HG03378 (cell line): ENCODE measurements around the gene SMPD4.
"Not testable (repeated sequence)": the region's sequence is repeated elsewhere in the genome, so short reads cannot be mapped to it uniquely, and the experiment has no call there.

Experiments
- ATAC-seq: cut with Tn5 transposase; IDR thresholded peaks from one replicate; pipeline ENCODE4 v1.9.1; 2021; ENCODE audit warnings: mild to moderate bottlenecking, moderate library complexity; ENCODE audit not compliant: unreplicated experiment

The SMPD4 gene

DNA sequence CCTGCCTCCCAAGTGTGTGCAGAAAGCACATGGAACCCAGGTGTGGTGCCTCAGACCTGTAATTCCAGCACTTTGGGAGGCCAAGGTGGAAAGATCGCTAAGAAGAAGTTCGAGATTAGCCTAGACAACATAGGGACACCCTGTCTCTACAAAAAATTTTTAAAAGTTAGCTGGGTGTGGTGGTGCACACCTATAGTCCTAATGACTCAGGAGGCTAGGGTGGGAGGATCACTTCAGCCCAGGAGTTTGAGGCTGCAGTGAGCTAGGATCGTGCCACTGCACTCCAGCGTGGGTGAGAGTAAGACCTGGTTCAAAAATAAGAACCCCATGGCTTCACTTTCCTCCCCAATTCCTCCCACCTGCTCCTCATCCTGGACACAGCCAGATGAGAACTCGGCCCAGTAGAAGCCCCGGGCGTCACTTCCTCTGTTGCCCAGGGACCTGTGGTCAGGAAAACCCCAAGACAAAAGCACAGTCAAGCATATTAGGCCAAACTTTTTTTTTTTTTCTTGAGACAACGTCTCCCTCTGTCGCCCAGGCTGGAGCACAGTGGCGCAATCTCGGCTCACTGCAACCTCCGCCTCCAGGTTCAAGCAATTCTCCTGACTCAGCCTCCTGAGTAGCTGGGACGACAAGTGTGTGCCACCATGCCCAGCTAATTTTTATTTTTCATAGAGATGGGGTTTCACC lies 23.4 kb downstream of the SMPD4 start:
- ATAC-seq, result peak; percentile 82

DNA sequence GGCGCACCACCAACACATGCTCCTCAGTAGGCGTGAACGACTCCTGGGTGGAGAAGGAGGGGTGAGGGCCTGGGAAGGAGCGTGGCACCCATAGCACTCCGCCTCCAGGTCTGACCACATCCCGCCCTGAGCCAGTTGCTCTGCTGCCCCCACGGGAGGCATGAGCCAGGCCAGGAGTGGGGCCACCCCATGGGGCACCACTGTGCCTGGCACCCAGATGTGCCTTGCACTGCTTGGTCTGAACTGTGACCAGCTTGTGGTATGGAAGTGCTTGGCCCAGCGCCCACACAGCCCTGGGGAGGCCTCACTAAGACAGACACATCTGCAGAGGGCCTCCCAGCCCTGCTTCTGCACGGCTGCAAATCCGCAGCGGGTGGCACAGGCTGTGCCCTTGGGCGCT lies 24.0 kb downstream of the SMPD4 start:
- ATAC-seq, result peak; percentile 50

DNA sequence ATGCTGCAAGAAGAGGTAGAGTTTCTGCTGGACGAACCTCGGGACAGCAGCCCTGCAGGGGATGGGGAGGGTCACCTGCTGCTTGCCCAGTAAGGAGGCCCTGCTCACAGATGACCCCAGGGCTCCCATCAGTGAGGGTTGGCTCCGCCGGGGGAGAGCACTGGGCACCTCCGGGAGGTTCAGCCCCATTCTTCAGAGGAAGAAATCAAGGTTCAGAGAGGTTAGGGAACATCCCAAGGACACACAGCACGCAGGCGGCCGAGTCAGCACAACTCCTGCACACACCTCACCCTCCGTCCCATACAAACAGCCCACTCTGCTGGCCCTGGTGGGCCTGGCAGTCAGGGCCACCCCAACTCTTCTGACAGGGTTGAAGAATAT lies 24.8 kb downstream of the SMPD4 start:
- no peak for ATAC-seq

DNA sequence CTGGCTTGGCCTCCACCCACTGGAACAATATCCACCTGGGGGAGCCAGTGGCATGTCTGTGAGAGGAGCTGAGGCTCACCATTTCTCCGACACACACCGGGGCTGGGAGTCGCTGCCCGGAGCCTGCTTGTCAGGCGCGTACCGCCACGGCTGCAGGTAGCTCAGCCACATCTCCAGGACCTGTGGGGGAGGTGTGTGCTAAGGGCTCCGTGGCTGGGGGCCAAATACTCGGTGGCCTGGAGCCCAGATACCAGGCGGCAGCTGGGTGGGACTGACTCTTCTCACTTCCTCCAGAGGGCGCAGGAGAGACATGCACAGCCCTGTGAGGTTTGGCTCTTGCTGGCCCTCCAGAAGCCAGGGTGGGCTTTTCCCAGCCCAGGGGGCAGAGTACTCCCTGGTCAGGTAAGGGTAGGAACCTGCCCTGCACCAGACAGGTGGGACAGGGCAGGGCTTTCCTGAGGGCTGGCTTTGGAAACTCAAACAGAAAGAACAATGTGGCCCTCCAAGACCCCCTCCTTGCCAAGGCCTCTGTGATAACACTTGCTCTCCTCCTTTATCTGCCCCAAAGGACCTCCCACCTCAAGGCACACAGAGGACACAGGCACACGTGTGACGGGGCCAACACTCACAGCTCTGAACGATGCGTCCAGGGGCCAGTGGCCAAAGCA lies 25.3 kb downstream of the SMPD4 start:
- not testable (repeated sequence) for ATAC-seq

DNA sequence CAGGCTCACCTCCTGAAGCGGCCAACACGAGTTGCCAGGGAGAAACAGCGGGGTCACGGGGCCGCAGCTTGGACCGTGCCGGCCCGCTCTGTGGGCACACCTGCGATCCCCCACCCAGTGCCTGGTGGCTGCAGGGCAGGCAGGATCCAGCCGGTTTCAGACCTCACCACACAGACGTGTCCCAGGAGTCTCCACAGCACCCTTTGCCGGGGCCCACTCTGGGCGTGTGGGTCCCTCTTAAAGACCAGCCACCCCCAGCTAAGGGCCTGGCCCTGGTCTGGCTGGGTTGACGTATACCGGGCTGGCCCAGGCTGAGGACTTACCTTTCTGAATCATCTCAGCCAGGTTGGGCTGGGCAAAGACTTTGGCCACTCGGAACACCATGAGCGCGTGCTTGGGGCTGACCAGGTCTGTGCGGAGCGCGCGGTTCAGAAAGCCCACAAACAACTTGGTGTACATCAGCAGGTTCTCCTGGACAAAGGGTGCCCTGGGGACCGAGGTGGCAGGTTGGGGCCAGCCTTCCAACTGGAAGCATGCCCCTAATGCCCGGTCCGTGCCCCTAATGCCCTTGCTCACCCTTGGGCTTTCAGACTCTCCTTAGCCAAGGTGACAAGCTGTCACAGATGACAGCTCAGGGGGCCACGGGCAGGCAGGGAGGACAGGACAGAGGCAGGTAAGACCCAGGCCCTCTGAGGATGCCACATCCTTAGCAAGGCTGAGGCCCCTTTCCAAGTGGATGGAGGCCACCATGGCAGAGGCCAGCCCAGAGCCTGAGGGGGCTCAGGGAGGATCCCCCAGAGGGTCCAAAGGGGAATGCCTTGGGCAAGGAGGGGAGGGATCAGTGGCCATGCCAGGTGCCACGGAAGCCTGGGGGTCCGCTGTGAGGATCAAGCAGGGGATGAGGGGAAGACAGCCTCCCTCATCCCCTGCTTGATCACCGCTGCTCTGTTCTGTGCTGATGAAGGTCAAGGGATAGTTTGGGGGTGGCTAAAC lies 26.3 kb downstream of the SMPD4 start:
- no peak for ATAC-seq

DNA sequence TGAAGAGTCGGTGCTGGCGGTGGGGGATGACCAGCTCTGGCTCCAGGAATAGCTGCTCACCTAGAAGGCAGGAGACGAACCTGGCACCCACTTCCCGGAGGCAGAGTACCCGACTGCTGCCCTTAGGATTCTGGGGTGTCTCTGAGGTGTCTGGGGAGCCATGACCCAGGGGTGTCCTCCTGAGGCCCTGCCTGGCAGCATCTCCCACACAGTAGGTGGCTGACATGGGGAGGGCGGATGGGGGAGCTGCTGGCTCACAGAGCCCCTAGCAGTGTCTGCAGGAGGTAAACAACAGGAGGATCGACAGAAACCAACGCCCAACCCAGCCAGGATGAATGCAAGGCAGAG lies 27.0 kb downstream of the SMPD4 start:
- ATAC-seq, result not testable (repeated sequence)

DNA sequence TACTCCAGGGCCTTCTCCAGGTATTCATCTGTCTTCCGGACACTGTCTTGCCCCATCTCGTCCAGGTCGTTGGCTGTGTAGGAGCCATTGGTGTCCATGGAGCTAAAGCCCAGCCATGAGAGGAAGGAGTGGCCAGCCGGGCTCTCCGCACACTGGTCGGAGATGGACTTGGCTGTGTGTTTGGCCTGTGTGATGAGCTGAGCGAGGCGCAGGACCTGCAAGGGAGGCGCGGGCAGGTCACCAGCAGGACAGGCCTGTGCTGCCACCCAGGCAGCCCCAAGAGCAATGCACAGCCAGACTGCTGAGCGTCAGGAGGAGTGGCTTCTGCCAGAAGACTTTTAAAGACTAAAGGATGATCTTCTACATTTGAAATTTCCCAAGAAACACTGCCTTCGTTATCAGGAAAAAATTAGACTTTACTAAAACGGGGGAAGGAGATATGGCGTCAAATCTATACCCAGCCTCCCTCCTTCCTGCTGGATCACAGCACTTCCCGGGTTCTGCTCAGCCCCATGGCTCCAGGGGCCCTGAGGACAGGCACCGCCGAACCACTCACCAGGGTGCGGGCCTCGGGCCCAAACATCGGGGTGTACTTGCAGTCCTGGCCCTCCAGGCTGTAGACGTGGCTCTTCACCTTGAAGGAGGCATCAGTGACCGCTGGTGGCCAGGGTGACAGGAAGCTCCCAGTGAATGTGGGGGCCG lies 27.5 kb downstream of the SMPD4 start:
- ATAC-seq, result not testable (repeated sequence)

DNA sequence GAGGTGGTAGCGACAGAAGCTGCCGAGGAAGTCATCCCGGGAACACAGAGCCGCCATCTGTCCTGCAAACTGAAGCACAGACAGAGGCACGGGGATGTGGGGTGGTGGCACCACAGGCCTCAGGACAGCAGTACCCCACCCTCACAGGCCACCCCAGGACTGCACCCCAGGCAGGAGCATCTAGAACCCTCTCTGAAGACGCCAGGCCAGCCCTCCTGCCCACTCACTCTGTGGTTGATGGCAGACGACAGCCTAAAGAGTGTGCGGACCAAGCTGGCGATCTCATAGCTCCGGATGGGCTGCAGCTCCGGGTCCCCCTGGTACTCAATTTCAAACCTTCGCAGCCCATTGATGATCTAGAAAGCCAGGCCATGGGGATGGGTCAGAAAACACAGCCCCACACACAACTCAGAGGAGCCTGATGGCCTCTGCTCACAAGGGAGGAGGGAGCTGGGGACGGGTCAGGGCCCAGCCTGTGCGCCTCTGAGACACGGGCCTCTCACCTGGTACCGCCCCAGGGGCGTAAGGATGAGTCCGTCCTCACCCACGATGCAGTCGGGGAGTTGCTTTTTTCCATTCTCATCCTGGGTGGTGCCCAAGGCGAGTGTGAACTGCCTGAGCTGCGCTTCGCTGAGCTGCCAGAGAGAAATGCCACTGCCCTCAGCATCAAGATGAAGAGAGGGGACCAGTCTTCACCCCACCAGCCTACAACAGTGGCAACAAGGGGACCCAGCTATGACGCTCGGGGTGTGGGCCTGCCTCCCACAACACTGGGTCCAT lies 28.4 kb downstream of the SMPD4 start:
- ATAC-seq, result no peak

DNA sequence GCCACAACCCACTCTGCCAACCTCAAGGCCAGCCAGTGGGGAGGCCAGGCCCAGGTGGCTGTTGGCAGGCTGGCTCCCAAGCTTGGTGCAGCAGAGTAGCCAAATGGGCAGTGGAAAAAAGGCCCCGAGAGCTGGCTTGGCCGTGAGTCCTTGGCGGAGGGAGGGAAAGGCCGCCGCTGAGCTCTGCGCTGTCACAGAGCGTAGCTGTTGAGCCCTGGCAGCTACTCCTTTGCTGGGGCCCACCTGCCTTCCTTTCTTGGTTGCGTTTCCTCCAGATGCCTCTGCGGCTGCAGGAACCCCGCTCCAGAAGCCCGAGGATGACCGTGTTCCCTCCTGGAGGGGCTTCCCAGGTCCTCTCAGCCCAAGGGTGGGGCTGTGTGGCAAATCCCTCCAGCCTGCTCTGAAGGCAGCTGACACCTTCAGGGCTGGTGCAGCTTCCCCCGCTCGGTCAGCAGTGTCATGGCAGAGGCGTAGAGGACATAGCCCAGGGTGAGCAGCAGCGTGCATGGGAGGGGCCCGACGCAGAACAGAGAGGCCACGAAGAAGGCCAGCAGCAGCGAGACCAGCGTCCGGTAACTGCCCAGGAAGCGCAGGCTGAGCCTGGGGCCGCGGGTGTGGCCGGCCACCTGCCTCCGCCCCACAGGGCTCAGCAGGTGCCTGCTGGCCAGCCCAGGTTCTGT lies 29.1 kb downstream of the SMPD4 start:
- not testable (repeated sequence) for ATAC-seq

DNA sequence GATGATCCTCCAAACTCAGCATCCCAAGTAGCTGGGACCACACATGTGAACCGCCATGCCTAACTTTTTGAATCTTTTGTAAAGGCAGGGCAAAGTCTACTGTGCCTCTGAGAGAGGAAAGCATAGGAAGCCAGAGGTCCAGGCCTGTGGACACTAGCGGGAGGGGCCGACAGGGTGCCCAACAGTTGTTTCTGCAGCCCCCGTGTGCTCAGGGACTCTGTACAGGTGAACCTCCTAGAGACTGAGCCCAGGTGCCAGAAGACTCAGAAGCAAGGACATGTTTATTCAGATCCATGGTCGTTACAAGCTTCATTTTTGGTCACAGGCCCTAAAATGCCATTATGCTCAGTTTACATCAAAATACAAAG lies 30.3 kb downstream of the SMPD4 start:
- not testable (repeated sequence) for ATAC-seq

DNA sequence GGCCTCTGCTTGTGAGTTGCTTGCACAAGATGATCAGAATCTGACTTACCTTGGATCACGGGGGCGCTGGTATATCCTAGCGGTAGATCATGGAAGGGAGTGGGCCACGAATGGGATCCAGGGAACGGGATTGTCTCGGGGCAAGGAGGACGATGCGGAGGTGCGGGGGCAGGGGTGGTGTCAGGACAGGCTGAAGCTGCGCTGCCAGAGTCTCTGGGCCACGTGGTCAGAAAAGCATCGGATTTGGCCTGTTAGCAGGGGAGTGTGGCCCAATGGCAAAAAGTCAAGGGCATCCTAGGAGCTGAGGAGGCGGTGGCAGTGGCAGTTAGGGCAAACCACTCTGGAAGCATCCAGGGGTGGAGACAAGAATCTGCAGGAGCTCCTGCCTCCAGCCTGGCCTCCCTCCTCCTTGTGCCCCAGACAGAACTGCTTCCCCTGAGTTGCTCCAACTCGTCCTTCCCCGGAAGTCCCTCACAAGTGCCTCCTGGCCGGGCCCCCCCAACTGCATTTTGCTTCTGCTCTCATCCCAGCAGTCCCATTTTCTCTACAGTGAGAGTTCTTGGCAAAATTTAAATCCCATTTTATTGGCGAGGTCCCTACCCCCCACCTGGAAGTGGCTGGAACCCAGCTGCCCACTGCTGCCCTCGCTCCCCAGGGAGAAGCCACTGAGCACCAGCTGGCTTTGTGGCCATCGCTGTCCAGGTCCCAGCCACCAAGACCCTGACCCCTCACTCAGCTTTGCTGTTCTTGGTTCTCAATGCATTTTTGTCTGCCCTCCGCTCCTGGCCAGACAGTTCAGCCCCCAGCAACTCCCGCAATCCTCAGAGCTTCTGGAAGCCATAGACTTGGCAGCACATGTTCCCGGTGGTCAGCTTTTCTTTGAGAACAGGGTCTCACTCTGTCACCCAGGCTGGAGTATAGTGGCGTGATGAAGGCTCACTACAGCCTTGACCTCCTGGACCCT lies 30.9 kb downstream of the SMPD4 start:
- no peak for ATAC-seq

DNA sequence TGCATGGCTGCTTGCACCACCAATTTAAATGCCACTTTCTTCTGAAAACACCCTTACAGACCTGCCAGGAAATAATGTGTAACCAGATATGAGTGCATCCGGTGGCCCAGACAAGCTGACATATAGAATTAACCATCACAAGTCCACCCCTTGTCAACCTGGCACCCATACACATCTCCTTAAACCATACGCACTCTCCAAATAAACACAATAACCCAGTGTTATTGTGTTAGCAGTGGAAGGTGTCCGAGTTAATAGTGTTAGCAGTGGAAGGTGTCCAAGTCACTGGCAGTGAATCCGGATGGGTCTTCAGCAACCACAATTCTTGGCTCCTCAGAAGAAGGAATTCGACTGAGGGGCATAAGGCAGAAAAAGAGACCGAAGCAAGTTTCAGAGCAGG lies 32.9 kb downstream of the SMPD4 start:
- ATAC-seq, result not testable (repeated sequence)

DNA sequence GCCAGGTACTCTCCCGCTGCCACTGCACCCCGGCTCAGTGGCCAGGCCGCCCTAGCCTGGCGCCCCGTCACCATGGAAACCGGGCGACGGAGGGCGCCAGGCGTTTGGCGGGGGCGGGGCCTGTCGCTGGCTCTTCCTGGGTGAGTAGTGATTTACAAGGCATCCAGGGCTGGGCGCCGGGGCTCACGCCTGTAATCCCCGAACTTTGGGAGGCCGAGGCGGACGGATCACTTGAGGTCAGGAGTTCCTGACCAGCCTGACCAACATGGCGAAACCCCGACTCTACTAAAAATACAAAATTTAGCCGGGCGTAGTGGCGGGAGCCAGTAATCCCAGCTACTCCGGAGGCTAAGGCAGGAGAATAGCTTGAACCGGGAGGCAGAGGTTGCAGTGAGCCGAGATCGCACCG lies 36.4 kb downstream of the SMPD4 start, which contains the start of gene CCDC74B:
TSS of gene CCDC74B (minus strand) at position 107 of the 409 bp plus-strand sequence. CDS start 116 bp downstream, outside the sequence.
- ATAC-seq, result peak; percentile 71

DNA sequence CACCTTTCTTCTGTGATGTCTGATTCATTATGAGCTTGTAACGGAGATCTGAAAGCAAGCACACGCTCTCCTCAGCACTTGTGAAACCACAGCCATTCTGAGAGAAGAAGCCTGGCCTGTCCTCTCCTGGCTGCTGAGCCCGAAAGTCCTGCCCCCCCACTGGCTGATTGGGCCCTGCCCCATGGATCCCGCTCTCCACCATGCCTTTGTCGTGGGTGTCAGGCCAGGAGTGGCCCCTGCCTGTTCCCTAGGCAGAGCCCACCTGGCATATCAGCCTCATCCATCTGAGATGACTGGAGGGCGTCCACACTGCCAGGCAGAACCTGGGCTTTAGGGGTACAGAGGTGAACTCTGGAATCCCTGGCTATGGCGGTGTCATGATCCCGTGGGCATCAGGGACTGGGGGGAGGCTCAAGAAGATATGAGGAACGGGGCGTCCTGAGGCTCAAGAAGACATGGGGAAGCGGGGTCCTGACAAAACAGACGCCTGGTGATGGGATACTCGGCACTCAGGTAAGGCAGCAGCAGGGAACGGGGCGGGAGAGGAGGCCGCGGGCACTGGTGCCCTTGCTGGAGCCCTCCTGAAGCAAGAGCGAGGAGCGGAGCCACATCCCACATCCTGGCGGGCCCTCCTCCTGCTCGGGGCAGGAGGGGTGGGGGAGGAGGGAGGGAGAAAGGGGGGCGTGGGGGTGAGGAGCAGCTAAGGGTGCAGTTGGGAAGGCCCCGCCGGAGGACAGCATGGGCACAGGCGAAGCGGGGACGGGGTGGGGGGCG lies 37.9 kb downstream of the SMPD4 start:
- ATAC-seq, result peak; percentile 39

DNA sequence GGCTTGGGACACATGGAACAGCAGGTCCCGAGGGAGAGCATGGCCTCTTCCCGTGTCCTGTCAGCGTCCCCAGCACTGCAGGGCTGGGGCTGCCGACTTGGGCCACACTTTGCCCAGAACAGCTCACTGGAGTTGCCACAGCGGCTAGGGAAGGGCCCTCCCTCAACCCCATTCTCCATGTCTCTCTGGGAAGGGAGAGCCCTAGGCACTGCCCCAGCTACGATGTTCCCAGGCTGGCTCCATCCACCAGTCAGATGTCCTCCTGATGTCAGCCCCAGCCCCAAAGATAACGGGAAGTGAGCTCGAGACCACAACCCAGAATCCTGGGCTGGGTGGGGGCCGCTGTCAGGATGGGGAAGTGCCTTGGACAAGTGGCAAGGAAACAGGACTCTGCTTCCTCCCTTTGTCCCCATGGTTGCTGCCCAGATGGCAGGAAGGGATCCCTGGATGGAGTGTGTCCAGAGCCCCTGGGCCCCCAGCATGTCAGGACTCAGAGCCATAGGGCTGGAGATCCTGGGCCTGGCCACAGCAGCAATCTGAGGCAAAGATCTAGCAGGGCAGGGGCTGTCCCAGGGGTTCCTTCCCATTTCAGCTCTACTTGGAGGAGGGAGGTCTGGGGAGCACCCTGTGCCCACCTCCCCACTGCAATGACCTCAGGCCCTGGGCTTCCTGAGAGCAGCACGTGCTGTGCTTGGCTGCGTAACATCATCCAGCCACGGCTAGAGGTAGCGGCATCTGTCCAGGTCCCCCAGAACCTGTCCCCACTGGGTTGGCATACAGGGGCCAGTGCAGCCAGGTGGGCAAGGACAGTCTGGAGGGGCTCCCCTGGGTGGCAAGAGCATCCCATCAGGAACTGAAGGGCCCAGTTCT lies 38.8 kb downstream of the SMPD4 start:
- not testable (repeated sequence) for ATAC-seq

DNA sequence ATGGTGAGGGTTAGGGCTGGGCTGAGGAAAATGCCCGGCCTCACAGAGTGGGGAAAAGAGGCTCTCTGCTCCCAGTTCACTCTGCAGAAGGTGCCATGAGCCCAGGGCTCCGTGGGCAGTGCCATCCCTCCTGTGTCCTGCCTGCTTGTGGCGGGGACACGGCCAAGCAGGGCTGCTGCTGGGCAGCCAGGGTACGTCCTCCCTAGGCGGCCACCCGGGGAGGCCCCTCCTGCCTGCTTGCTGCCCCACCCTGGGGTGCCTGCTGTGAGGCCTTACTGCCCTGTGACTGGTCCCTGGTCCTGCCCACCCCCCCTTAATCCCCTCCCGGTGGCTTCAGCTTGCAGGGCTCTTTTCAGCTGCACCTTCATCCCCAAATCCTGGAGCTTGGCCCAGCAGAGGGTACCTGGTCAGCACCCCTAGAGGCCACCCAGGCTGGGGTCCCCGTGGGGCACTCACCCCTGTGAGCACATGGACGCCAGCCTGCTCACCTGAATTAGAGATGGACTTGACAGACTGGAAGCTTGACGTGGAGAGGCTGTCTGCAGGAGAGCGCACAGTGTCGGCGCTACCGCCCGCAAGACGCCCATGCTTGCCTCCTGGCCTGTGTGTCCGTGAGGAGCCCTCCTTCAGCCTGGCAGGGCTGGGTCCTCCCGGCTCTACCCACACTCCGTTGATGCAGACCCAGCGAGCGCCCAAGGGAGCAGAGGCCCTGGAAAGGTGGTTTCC lies 39.6 kb downstream of the SMPD4 start:
- not testable (repeated sequence) for ATAC-seq
